GM23338 (cell line): ENCODE data around the gene PARP8. TPM values are rescaled to one million over a fixed set of nuclear protein-coding genes. Genes with fewer than 3 reads are reported as not detected.

Experiments
- ATAC-seq: fragments of 200-7000 bp; cut with Tn5 transposase; 3 replicates; pipeline ENCODE4 v1.9.1; 2020
- DNase-seq: peaks from one replicate; pipeline ENCODE4 v3.0.0-alpha.2; 2015; ENCODE audit warnings: low spot score
- H2AFZ ChIP-seq: fragments of 200-600 bp; sonication (generic); 2 replicates; pipeline ENCODE4 v1.8.0; 2016; ENCODE audit warnings: antibody characterized with exemption, mild to moderate bottlenecking, moderate library complexity
- H3F3A ChIP-seq: fragments of 200-600 bp; sonication (generic); replicated peaks from 2 replicates; pipeline ENCODE4 v1.8.0; 2017; ENCODE audit warnings: antibody characterized with exemption, mixed run types, low read depth
- H3K27ac ChIP-seq: fragments of 200-600 bp; sonication (generic); 2 replicates; pipeline ENCODE4 v1.6.1; 2016; ENCODE audit warnings: low read depth
- H3K27me3 ChIP-seq: fragments of 200-600 bp; sonication (generic); 2 replicates; pipeline ENCODE4 v1.8.0; 2016; ENCODE audit warnings: mild to moderate bottlenecking, mixed run types, moderate library complexity; ENCODE audit not compliant: insufficient read depth
- H3K36me3 ChIP-seq: fragments of 200-600 bp; sonication (generic); 2 replicates; pipeline ENCODE4 v1.8.0; 2016; ENCODE audit warnings: mild to moderate bottlenecking; ENCODE audit not compliant: insufficient read depth
- H3K4me1 ChIP-seq: fragments of 200-600 bp; sonication (generic); 2 replicates; pipeline ENCODE4 v1.8.0; 2016; ENCODE audit warnings: mild to moderate bottlenecking, moderate library complexity; ENCODE audit not compliant: insufficient read depth
- H3K4me2 ChIP-seq: fragments of 200-600 bp; sonication (generic); 2 replicates; pipeline ENCODE4 v1.7.1; 2017; ENCODE audit warnings: mixed run types
- H3K4me3 ChIP-seq: fragments of 200-600 bp; sonication (generic); 2 replicates; pipeline ENCODE4 v1.6.1; 2016; ENCODE audit warnings: mixed run types
- H3K79me2 ChIP-seq: fragments of 200-600 bp; sonication (generic); replicated peaks from 2 replicates; pipeline ENCODE4 v1.8.0; 2017; ENCODE audit warnings: mild to moderate bottlenecking; ENCODE audit not compliant: insufficient read depth
- H3K9me2 ChIP-seq: fragments of 200-600 bp; sonication (generic); 2 replicates; pipeline ENCODE4 v1.8.0; 2017; ENCODE audit not compliant: insufficient read depth
- H4K20me1 ChIP-seq: fragments of 200-600 bp; sonication (generic); replicated peaks from 2 replicates; pipeline ENCODE4 v1.8.0; 2017; ENCODE audit warnings: mild to moderate bottlenecking; ENCODE audit not compliant: insufficient read depth
- H3K27ac Mint-ChIP-seq: 2 replicates; pipeline ENCODE4 v1.8.0; 2020; ENCODE audit warnings: inconsistent platforms, mild to moderate bottlenecking, moderate library complexity, mixed read lengths
- H3K27me3 Mint-ChIP-seq: 3 replicates; pipeline ENCODE4 v1.8.0; 2022; ENCODE audit warnings: low read depth, mild to moderate bottlenecking, moderate library complexity, mixed read lengths, inconsistent platforms; ENCODE audit not compliant: insufficient read depth, poor library complexity
- H3K36me3 Mint-ChIP-seq: 3 replicates; pipeline ENCODE4 v1.8.0; 2021; ENCODE audit warnings: low read depth, mild to moderate bottlenecking, inconsistent platforms, moderate library complexity, mixed read lengths
- H3K4me1 Mint-ChIP-seq: 3 replicates; pipeline ENCODE4 v1.8.0; 2020; ENCODE audit warnings: mild to moderate bottlenecking, inconsistent platforms, mixed read lengths
- H3K4me3 Mint-ChIP-seq: 3 replicates; pipeline ENCODE4 v1.8.0; 2021; ENCODE audit warnings: moderate library complexity, mild to moderate bottlenecking, inconsistent platforms, mixed read lengths
- H3K9me3 Mint-ChIP-seq: 3 replicates; pipeline ENCODE4 v1.8.0; 2020; ENCODE audit warnings: moderate library complexity, mild to moderate bottlenecking, inconsistent platforms, mixed read lengths
- CREB1 ChIP-seq: fragments of 250-450 bp; sonication (Bioruptor Pico); IDR thresholded peaks from 2 replicates; pipeline ENCODE4 v1.5.0; 2020; ENCODE audit warnings: low read depth, mild to moderate bottlenecking, moderate library complexity
- EZH2 ChIP-seq: fragments of 200-600 bp; sonication (generic); IDR thresholded peaks from one replicate; pipeline ENCODE4 v1.8.0; 2017; ENCODE audit warnings: antibody characterized with exemption, mild to moderate bottlenecking, low read depth; ENCODE audit not compliant: unreplicated experiment
- EZH2phosphoT487 ChIP-seq: fragments of 200-600 bp; sonication (generic); IDR thresholded peaks from one replicate; pipeline ENCODE4 v1.8.1; 2018; ENCODE audit warnings: antibody characterized with exemption; ENCODE audit not compliant: unreplicated experiment
- JUNB ChIP-seq: IDR thresholded peaks from one replicate; pipeline ENCODE4 v1.6.1; 2016; ENCODE audit warnings: antibody characterized with exemption; ENCODE audit not compliant: unreplicated experiment
- NANOG ChIP-seq: IDR thresholded peaks from 2 replicates; pipeline ENCODE4 v1.6.1; 2016; ENCODE audit warnings: antibody characterized with exemption, borderline replicate concordance
- POLR2AphosphoS5 ChIP-seq: IDR thresholded peaks from 2 replicates; pipeline ENCODE4 v1.6.1; 2016; ENCODE audit warnings: antibody characterized with exemption, low read depth
- ZNF114 ChIP-seq: fragments of 250-450 bp; sonication (Bioruptor Pico); IDR thresholded peaks from 2 replicates; pipeline ENCODE4 v1.5.0; 2020; ENCODE audit warnings: mild to moderate bottlenecking, moderate library complexity
- polyA plus RNA-seq: library from polyadenylated mRNA; unstranded; fragments of >200 nt; fragmentation: Nextera tagmentation; extraction: Ambion mirVana; gene quantifications from 2 replicates; pipeline ENCODE4 v1.2.1, GENCODE V29; 2016
- total RNA-seq: library from RNA; depleted of rRNA; stranded (reverse); fragments of >200 nt; shearing (Covaris generic); gene quantifications from 2 replicates; pipeline ENCODE4 v1.2.3, GENCODE V29; 2014
- TF ChIP-seq, protein P1 (sequence below): fragments of 250-450 bp; sonication (Bioruptor Pico); IDR thresholded peaks from 2 replicates; pipeline ENCODE4 v1.5.0; 2020; ENCODE audit warnings: mild to moderate bottlenecking, moderate library complexity

The PARP8 gene
- total and polyA plus RNA-seq, 2 experiments from 2014 or later = 13.0 to 25.0 TPM

DNA sequence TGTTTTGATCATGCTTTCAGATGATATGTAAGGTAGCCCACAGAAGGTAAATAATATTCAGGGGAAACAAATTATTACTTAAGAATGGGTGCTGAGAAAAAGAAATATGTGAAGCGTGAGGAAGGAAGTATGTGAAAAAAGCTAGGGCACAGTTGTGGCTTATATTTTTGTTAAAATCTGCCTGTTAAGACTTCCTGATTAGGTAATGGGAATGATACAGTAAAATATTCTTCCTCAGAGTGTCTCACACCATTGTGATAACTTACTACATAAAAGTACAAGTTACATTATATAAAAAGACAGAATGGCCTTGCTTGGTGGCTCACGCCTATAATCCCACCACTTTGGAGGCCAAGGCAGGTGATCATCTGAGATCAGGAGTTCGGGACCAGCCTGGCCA lies 18.7 kb upstream of the PARP8 start (continued):
- no peak for TF ChIP-seq POLR2AphosphoS5
- no peak for TF ChIP-seq ZNF114
- no peak for TF ChIP-seq JUNB
- no peak for TF ChIP-seq EZH2phosphoT487
- TF ChIP-seq, protein P1, sequence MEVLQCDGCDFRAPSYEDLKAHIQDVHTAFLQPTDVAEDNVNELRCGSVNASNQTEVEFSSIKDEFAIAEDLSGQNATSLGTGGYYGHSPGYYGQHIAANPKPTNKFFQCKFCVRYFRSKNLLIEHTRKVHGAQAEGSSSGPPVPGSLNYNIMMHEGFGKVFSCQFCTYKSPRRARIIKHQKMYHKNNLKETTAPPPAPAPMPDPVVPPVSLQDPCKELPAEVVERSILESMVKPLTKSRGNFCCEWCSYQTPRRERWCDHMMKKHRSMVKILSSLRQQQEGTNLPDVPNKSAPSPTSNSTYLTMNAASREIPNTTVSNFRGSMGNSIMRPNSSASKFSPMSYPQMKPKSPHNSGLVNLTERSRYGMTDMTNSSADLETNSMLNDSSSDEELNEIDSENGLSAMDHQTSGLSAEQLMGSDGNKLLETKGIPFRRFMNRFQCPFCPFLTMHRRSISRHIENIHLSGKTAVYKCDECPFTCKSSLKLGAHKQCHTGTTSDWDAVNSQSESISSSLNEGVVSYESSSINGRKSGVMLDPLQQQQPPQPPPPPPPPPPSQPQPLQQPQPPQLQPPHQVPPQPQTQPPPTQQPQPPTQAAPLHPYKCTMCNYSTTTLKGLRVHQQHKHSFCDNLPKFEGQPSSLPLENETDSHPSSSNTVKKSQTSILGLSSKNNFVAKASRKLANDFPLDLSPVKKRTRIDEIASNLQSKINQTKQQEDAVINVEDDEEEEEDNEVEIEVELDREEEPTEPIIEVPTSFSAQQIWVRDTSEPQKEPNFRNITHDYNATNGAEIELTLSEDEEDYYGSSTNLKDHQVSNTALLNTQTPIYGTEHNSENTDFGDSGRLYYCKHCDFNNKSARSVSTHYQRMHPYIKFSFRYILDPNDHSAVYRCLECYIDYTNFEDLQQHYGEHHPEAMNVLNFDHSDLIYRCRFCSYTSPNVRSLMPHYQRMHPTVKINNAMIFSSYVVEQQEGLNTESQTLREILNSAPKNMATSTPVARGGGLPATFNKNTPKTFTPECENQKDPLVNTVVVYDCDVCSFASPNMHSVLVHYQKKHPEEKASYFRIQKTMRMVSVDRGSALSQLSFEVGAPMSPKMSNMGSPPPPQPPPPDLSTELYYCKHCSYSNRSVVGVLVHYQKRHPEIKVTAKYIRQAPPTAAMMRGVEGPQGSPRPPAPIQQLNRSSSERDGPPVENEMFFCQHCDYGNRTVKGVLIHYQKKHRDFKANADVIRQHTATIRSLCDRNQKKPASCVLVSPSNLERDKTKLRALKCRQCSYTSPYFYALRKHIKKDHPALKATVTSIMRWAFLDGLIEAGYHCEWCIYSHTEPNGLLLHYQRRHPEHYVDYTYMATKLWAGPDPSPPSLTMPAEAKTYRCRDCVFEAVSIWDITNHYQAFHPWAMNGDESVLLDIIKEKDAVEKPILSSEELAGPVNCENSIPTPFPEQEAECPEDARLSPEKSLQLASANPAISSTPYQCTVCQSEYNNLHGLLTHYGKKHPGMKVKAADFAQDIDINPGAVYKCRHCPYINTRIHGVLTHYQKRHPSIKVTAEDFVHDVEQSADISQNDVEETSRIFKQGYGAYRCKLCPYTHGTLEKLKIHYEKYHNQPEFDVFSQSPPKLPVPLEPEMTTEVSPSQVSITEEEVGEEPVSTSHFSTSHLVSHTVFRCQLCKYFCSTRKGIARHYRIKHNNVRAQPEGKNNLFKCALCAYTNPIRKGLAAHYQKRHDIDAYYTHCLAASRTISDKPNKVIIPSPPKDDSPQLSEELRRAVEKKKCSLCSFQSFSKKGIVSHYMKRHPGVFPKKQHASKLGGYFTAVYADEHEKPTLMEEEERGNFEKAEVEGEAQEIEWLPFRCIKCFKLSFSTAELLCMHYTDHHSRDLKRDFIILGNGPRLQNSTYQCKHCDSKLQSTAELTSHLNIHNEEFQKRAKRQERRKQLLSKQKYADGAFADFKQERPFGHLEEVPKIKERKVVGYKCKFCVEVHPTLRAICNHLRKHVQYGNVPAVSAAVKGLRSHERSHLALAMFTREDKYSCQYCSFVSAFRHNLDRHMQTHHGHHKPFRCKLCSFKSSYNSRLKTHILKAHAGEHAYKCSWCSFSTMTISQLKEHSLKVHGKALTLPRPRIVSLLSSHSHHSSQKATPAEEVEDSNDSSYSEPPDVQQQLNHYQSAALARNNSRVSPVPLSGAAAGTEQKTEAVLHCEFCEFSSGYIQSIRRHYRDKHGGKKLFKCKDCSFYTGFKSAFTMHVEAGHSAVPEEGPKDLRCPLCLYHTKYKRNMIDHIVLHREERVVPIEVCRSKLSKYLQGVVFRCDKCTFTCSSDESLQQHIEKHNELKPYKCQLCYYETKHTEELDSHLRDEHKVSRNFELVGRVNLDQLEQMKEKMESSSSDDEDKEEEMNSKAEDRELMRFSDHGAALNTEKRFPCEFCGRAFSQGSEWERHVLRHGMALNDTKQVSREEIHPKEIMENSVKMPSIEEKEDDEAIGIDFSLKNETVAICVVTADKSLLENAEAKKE (CRISPR knock-in tag) = no peak

DNA sequence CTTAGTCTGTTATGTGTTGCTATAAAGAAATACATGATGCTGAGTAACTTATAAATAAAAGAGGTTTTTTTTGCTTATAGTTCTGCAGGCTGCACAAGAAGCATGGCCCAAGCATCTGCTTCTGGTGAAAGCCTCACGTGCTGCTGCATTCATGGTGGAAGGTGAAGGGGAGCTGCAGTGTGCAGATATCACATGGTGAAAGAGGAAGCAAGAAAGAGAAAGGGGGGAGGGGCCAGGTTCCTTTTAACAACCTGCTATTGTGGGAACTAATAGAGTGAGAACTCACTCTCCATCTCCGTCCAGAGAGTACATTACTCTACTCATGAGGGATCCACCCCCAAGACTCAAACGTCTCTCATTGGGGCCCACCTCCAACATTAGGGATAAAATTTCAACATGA lies 12.5 kb upstream of the PARP8 start:
- H3K27ac Mint-ChIP-seq = no peak overlapping the region
- ATAC-seq (no peak), DNase-seq (no peak)
- H3F3A ChIP-seq = no peaks in the 10 kb centered on the region
- no peaks in the 10 kb centered on the region for H3K36me3 ChIP-seq
- H3K27ac ChIP-seq = no peak overlapping the region
- H3K4me2 ChIP-seq = no peak overlapping the region
- H2AFZ ChIP-seq = peak overlapping the region; percentile 80; the same call in 1 of the 2 replicates
- H3K4me3 Mint-ChIP-seq = no peak overlapping the region
- no peak overlapping the region for H3K4me3 ChIP-seq
- H3K4me1 ChIP-seq = no peaks in the 10 kb centered on the region
- peaks cover 4% of the 10 kb centered on the region; the same call in 1 of the 2 replicates for H3K9me2 ChIP-seq
- no peaks in the 10 kb centered on the region for H3K27me3 ChIP-seq
- H3K27me3 Mint-ChIP-seq = no peaks in the 10 kb centered on the region
- H3K4me1 Mint-ChIP-seq = peaks cover 5% of the 10 kb centered on the region; the same call in 1 of the 3 replicates
- H4K20me1 ChIP-seq = no peaks in the 10 kb centered on the region
- no peaks in the 10 kb centered on the region for H3K9me3 Mint-ChIP-seq
- no peaks in the 10 kb centered on the region for H3K36me3 Mint-ChIP-seq
- no peaks in the 10 kb centered on the region for H3K79me2 ChIP-seq
- TF ChIP-seq CREB1 = no peak
- TF ChIP-seq NANOG = no peak
- no peak for TF ChIP-seq JUNB
- TF ChIP-seq EZH2 = no peak
- no peak for TF ChIP-seq POLR2AphosphoS5
- TF ChIP-seq, protein P1 (CRISPR knock-in tag) = no peak
